Measurements from ENCODE around the gene RFLNA.
"Not testable (repeated sequence)": the region's sequence is repeated elsewhere in the genome, so short reads cannot be mapped to it uniquely, and the experiment has no call there.

RFLNA gene

DNA sequence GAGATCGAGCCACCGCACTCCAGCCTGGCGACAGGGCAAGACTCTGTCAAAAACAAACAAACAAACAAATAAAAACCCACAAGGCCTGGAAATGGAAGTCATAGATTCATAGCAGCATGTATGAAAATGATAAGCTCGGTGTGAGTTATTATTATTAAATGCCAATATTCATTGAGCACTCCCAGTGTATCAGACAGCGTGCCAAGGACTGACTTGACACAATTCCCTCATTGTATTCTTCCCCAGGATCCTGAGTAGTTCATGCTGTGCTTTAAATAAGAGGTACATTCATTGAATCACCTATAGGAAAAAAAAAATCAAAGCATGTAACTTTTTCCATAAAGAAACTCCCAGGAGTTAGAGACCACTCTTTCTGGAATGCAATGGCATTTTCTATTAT is 12.6 kb upstream of the RFLNA start:
- no peak for DNase-seq (ENCODE audit: low read depth in 3 of 3)

- no peak for DNase-seq (ENCODE audit: low read depth in 3 of 3)
Observed at GRCh38 chr12:124283326-124283725, 11.6 kb upstream of the RFLNA start.

- DNase-seq (ENCODE audit: low read depth in 3 of 3): no peak
Observed at GRCh38 chr12:124284368-124284767, 10.5 kb upstream of the RFLNA start.

- no peak for DNase-seq (ENCODE audit: low read depth in 3 of 3)
Observed at GRCh38 chr12:124286414-124286813, 8.5 kb upstream of the RFLNA start.

DNA sequence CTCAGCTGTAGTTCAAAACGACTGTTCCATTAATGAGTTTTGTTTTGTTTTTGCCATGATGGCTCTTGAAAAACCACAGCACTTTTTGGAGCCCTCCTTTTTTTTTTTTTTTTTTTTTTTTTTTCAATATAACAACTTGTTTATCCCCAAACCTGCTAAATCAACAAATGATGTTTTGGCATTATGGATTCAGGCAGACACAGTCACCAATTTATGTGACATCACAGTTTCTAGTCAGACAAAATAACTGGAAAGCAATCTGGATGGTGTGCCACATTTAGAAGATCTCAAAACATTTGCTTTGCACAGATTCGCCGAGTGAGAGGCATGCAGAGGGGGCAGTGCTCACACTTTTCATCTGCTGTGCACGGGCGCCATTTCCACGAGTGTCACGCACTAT is 7.9 kb upstream of the RFLNA start:
- no peak for DNase-seq (ENCODE audit: low read depth in 3 of 3)

GRCh38 chr12:124289634-124290600 is 5.0 kb upstream of the RFLNA start:
- DNase-seq (ENCODE audit: low read depth in 3 of 3): no peak

- no peak for DNase-seq (ENCODE audit: low read depth in 3 of 3)
Observed at GRCh38 chr12:124292385-124292784, 2.5 kb upstream of the RFLNA start.

DNA sequence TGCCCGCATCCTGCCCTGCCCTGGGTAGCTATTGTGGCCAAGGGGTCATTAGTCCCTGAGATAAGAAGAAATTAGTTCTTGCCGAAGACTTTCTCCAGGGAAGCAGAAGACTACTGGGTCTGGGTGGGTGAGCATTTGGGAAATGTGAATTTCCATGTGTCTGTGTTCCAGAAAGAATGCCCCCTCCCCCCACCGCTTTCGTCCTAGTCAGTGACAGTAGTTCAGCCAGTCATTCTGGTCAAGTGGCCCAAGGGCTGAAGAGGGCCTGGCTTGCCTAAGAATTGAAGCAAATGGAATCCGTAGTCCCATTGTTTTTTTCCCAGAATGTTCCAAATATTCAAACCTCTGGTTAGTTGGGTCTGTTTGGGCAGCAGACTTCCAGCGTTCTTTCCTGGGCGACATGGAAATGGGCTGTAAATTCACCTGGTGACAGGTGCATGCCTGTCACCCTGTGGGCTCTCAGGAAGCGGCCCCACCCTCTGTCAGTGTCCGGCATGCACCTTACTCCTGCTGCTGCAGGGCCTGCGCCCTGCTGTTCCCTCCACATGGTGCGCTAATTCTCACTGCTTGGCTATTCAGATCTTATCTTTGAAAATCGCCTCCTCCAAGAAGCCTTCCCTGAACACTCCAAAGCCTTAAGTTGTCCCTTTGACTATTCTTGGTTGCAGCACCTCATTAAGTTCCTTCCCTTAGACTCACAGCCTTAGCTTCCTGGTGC is 1.4 kb upstream of the RFLNA start:
- DNase-seq (ENCODE audit: low read depth in 3 of 3): no peak

GRCh38 chr12:124295431-124296058 is 652 bp downstream of the RFLNA start:
- no peak for DNase-seq (ENCODE audit: low read depth in 3 of 3)

- no peak for DNase-seq (ENCODE audit: low read depth in 3 of 3)
Observed at GRCh38 chr12:124296295-124296915, 1.5 kb downstream of the RFLNA start.

DNA sequence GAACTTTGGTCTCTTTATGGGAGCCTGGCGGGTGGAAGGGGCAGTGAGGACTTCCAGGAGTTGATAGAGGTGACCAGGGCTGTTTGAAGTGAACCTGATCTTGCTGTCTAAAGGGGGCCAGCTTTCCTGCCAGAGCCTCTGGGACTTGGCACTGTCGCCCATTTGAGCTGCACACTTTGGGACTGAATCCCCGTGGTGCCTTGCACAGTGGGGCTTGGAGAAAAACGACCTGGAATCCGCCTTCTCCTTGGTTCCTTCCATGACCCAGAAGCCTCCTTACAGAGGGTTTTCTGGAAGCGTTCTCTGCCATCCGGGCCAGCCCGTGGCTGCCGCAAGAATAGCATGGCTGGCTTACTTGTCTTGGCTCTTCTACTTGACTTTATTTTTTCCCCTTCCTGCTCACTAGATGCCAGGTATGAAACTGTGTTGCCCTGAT is 2.0 kb downstream of the RFLNA start:
- no peak for DNase-seq (ENCODE audit: low read depth in 3 of 3)

DNA sequence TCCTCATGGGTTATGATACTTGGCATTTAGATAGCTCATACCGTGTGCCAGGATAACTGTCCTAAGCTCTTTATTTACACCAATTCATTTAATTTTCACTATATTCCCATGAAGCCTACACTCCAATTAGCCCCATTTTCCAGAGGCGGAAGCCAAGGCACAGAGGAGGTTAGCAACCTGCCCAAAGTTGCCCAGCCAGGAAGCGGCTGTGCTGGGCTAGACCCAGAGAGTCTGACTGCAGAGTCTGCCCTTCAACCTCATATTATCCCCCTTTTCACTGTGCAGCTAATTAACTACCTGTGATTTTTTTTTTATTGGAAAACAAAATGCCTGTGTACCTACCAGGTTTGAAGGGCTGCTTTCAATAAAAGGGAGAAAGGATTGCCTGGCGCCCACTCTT is 2.5 kb downstream of the RFLNA start:
- no peak for DNase-seq (ENCODE audit: low read depth in 3 of 3)

GRCh38 chr12:124297856-124298255 is 3.0 kb downstream of the RFLNA start:
- DNase-seq (ENCODE audit: low read depth in 3 of 3): no peak

DNA sequence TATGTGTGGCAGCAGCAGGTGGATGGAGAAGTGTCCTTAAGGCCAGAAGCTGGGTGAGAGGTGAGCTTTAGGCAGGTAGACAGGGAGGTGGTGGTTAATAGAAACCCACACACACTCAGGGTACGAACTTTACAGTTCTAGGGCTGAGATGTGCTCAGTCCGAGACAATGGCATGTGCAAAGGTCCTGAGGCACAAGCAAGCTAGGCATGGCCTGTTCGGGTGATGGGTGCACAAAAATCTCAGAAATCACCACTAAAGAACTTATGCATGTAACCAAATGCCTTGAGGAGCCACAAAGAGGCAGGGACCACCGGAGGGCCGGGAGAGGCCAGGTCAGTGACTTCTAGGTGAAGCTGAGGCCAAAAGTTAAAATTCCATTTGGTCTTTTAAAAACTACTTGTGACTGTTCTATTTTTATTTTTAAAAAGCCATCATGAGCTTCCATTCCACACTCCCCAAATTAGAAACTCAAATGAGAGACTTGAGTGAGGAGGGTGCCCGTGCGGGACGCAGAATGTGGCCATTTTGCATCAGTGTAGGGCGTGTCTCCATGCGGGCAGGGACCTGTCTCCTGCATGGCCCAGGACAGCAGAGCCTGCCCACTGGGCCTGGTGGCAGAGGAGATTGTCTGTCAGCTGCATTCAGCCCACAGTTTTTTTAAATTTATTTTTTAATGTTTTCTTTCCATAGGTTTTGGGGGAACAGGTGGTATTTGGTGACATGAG is 4.0 kb downstream of the RFLNA start:
- no peak for DNase-seq (ENCODE audit: low read depth in 3 of 3)

DNA sequence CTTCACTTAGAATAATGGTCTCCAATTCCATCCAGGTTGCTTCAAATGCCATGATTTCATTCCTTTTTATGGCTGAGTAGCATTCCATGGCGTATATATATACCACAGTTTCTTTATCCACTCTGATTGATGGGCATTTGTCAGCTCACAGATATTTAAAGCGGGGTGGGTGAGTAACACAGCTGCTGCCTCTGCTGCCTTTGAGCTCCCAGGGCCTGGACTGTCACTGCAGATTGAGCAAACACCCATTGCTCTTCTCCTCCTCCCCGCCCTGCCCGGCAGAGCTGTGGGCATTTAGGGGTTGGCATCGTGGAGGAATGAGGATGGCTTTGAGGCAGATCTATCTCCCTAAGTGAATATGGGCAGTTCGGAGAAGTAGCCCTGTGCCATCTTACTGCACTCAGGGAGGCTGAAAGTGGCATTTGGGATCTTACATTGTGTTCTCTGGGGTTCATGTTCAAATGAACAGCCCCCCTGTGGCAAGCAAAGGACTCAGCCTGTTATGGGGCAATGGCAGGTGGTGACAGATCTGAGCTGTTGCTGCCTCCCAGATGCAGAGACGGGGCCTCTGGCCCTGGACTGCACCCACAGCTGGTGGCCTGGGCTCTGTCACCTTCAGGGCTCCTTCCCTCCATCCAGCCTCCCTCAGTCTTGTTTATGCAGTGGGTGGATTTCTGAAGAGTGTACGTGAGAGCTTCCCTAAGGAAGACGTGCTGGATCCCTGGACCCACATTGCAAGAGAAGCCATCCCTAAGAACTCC is 4.9 kb downstream of the RFLNA start:
- no peak for DNase-seq (ENCODE audit: low read depth in 3 of 3)

GRCh38 chr12:124300657-124301056 is 5.8 kb downstream of the RFLNA start:
- not testable (repeated sequence) for DNase-seq (ENCODE audit: low read depth in 3 of 3)

- DNase-seq (ENCODE audit: low read depth in 3 of 3): no peak
Observed at GRCh38 chr12:124301084-124301654, 6.3 kb downstream of the RFLNA start.

DNA sequence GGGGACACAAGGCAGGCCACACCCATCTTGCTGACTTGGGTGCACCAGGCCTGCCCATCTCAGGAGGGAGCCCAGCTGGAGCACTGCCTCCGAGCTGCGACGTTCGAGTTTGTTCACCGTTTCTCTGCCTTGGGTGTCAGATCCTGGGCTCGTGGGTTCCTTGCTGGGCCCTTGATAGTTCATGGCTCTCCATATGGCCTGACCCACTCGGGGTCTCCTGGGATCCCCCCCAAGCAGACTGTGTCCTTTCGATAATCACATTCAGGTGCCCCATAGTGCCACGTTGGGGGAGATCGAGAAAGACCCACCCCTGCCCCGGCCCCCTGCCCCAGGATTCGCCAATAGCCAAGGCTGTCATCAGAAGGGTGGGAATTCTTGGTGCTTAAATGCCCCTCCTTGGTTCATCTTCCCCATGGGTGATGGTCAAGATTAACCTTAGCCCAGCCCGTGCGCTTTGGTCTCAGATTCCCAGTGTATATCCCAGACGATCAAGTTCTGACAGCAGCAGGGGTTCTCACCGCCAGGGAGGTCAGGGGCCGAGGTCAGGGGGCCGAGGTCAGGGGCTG is 7.4 kb downstream of the RFLNA start:
- DNase-seq (ENCODE audit: low read depth in 3 of 3): no peak

- DNase-seq (ENCODE audit: low read depth in 3 of 3): no peak
Observed at GRCh38 chr12:124302807-124303578, 8.1 kb downstream of the RFLNA start.
